HCT116 (cell line): ENCODE data around the gene TAF8. TPM values are rescaled to one million over a fixed set of nuclear protein-coding genes. Genes with fewer than 3 reads are reported as not detected.
"Not testable (repeated sequence)": the region's sequence is repeated elsewhere in the genome, so short reads cannot be mapped to it uniquely, and the experiment has no call there.

Experiments
- ATAC-seq: fragments of 200-7000 bp; cut with Tn5 transposase; 2 replicates; pipeline ENCODE4 v1.9.1; 2020; ENCODE audit warnings: mild to moderate bottlenecking, moderate library complexity
- BruUV-seq: library from RNA; stranded (reverse); fragments of 400-500 nt; replicated peaks from 2 replicates; lab custom pipeline; 2021; lab: Mats Ljungman, UMichigan
- CTCF ChIA-PET: fragments of 300-600 bp; sonication (Branson Sonifier 250); formaldehyde crosslinking; loops from one replicate; lab custom pipeline; 2021; ENCODE audit warnings: antibody characterized with exemption; lab: Charles Lee
- POLR2A ChIA-PET: fragments of 300-600, 350-600 bp; sonication (Branson Sonifier 250); formaldehyde crosslinking; loops from one replicate; lab custom pipeline; 2021; ENCODE audit warnings: antibody characterized with exemption; lab: Charles Lee
- RAD21 ChIA-PET, 2 experiments: fragments of 300-600 bp; sonication (Branson Sonifier 250); formaldehyde crosslinking; loops; one replicate each; lab custom pipeline; 2023; ENCODE audit warnings: low total read pairs in 2 of 2; ENCODE audit not compliant: uncharacterized antibody in 2 of 2, unreplicated experiment in 2 of 2, low non-redundant PET in 1 of 2; lab: Charles Lee
- DNase-seq: peaks from one replicate; pipeline ENCODE4 v3.0.0-alpha.2; 2010; ENCODE audit warnings: low read depth, low spot score
- H2AFZ ChIP-seq: fragments of 200-600 bp; shearing (Covaris generic), sonication (generic); 2 replicates; pipeline ENCODE4 v1.6.1; 2017; ENCODE audit warnings: low read depth, mixed run types, mixed read lengths, antibody characterized with exemption, low read length; ENCODE audit not compliant: poor library complexity, severe bottlenecking
- H3K27ac ChIP-seq: 2 replicates; pipeline ENCODE4 v1.5.1; 2012; ENCODE audit warnings: low read depth, low read length
- H3K27me3 ChIP-seq: fragments of 200-600 bp; sonication (generic); 2 replicates; pipeline ENCODE4 v1.6.1; 2016; ENCODE audit warnings: mixed run types, low read length, mixed read lengths; ENCODE audit not compliant: insufficient read depth
- H3K36me3 ChIP-seq, 2 experiments: fragments of 200-500 bp in 1 of 2; fragments of 200-600 bp in 1 of 2; sonication (Bioruptor generic) in 1 of 2; sonication (generic) in 1 of 2; 2 replicates each; pipeline versions ENCODE4 v1.5.1 to v1.6.1; 2014 to 2016; ENCODE audit warnings: low read length in 2 of 2, inconsistent platforms in 1 of 2, mixed read lengths in 1 of 2, mixed run types in 1 of 2; ENCODE audit not compliant: insufficient read depth in 2 of 2, control insufficient read depth in 1 of 2
- H3K4me1 ChIP-seq, 2 experiments: fragments of 200-600 bp in 1 of 2; sonication (generic) in 1 of 2; 2 replicates each; pipeline versions ENCODE4 v1.5.1 to v1.6.1; 2012 to 2017; ENCODE audit warnings: low read length in 2 of 2, inconsistent platforms in 1 of 2, mild to moderate bottlenecking in 1 of 2, mixed read lengths in 1 of 2, mixed run types in 1 of 2, moderate library complexity in 1 of 2; ENCODE audit not compliant: insufficient read depth in 2 of 2, control insufficient read depth in 1 of 2
- H3K4me2 ChIP-seq: fragments of 200-600 bp; sonication (generic); 2 replicates; pipeline ENCODE4 v1.6.1; 2017; ENCODE audit warnings: mixed run types, low read length, mixed read lengths
- H3K4me3 ChIP-seq, 2 experiments: fragments of 200-600 bp in 1 of 2; sonication (generic) in 1 of 2; replicated peaks in 1 of 2; 2 replicates each; pipeline ENCODE4 v1.5.1; 2011 to 2016; ENCODE audit warnings: low read length in 2 of 2, control low read depth in 1 of 2, low read depth in 1 of 2, mild to moderate bottlenecking in 1 of 2, mixed read lengths in 1 of 2, mixed run types in 1 of 2
- H3K79me2 ChIP-seq: fragments of 200-600 bp; sonication (generic); 2 replicates; pipeline ENCODE4 v1.6.1; 2017; ENCODE audit warnings: mild to moderate bottlenecking, mixed run types, low read length, moderate library complexity, mixed read lengths; ENCODE audit not compliant: insufficient read depth
- H3K9ac ChIP-seq: fragments of 200-600 bp; sonication (generic); 2 replicates; pipeline ENCODE4 v1.6.1; 2016; ENCODE audit warnings: low read length, mixed read lengths
- H3K9me2 ChIP-seq: fragments of 200-600 bp; sonication (generic), shearing (Covaris generic); 2 replicates; pipeline ENCODE4 v1.6.1; 2017; ENCODE audit warnings: mixed run types, mild to moderate bottlenecking, moderate library complexity; ENCODE audit not compliant: insufficient read depth
- H3K9me3 ChIP-seq, 2 experiments: fragments of 200-500 bp in 1 of 2; fragments of 200-600 bp in 1 of 2; sonication (Bioruptor generic) in 1 of 2; sonication (generic) in 1 of 2; 2 replicates each; pipeline ENCODE4 v1.6.1; 2014 to 2017; ENCODE audit warnings: low read length in 2 of 2, mixed read lengths in 2 of 2, inconsistent platforms in 1 of 2, low read depth in 1 of 2, mild to moderate bottlenecking in 1 of 2, mixed run types in 1 of 2, moderate library complexity in 1 of 2; ENCODE audit not compliant: control insufficient read depth in 1 of 2, insufficient read depth in 1 of 2
- H4K20me1 ChIP-seq: fragments of 200-600 bp; sonication (generic), shearing (Covaris generic); 2 replicates; pipeline ENCODE4 v1.6.1; 2017; ENCODE audit warnings: mixed run types, mild to moderate bottlenecking, moderate library complexity; ENCODE audit not compliant: insufficient read depth
- ATF3 ChIP-seq: IDR thresholded peaks from 2 replicates; pipeline ENCODE4 v1.6.1; 2012
- CBX3 ChIP-seq: IDR thresholded peaks from 2 replicates; pipeline ENCODE4 v1.6.1; 2012; ENCODE audit warnings: low read depth
- POLR2AphosphoS5 ChIP-seq: IDR thresholded peaks from 2 replicates; pipeline ENCODE4 v1.6.1; 2011; ENCODE audit warnings: mild to moderate bottlenecking, low read depth, low read length, moderate library complexity
- RAD21 ChIP-seq: IDR thresholded peaks from 2 replicates; pipeline ENCODE4 v1.6.1; 2012; ENCODE audit warnings: low read depth, mild to moderate bottlenecking
- REST ChIP-seq: IDR thresholded peaks from 2 replicates; pipeline ENCODE4 v1.6.1; 2012; ENCODE audit warnings: low read depth
- SIN3A ChIP-seq: IDR thresholded peaks from 2 replicates; pipeline ENCODE4 v1.6.1; 2012; ENCODE audit warnings: low read depth
- SP1 ChIP-seq: IDR thresholded peaks from 2 replicates; pipeline ENCODE4 v1.6.1; 2012; ENCODE audit warnings: low read depth
- SRF ChIP-seq: IDR thresholded peaks from 2 replicates; pipeline ENCODE4 v1.6.1; 2012; ENCODE audit warnings: low read depth
- ZFX ChIP-seq: fragments of 450-650 bp; IDR thresholded peaks from 2 replicates; pipeline ENCODE4 v1.6.1; 2017
- intact Hi-C: fragments of 100-400 bp; cut with micrococcal nuclease; formaldehyde crosslinking; loops from 2 replicates; pipeline ENCODE4 v1.10.0; 2022
- total RNA-seq: library from RNA; stranded (reverse); gene quantifications from one replicate; pipeline ENCODE4 v1.2.1, GENCODE V29; 2021; ENCODE audit not compliant: unreplicated experiment
- TF ChIP-seq, protein P1 (sequence below), 3 experiments: fragments of 200-600 bp in 1 of 3; sonication (generic) in 1 of 3; IDR thresholded peaks in 2 of 3; conservative IDR thresholded peaks in 1 of 3; 2 replicates each; pipeline ENCODE4 v1.5.1; 2012 to 2017; ENCODE audit warnings: low read depth in 2 of 3, low read length in 2 of 3, antibody characterized with exemption in 1 of 3, borderline replicate concordance in 1 of 3, control low read depth in 1 of 3, mild to moderate bottlenecking in 1 of 3, mixed read lengths in 1 of 3, mixed run types in 1 of 3, moderate library complexity in 1 of 3; ENCODE audit not compliant: insufficient read depth in 1 of 3

The TAF8 gene
- total RNA-seq, 1 experiment from 2014 or later: 29.5 TPM

GRCh38 chr6:42032366-42032765 is 18.0 kb upstream of the TAF8 start:
- H2AFZ ChIP-seq: no peak overlapping the region
- no peak overlapping the region for H3K9ac ChIP-seq
- intact Hi-C loops: no loop called here
- no peaks in the 10 kb centered on the region for H3K36me3 ChIP-seq
- peaks cover 9 to 21% of the 10 kb centered on the region in 2 experiments; a peak in 3 of 4 replicates for H3K4me1 ChIP-seq
- no peak overlapping the region for H3K4me3 ChIP-seq
- H3K9me2 ChIP-seq: no peaks in the 10 kb centered on the region
- no peak overlapping the region for H3K4me2 ChIP-seq
- ChIA-PET CTCF (interaction anchor here (1.2 kb wide), 1 partner anchor 15 kb away, joined by 4 read pairs; no protein-coding TSS in a partner anchor), POLR2A (no interaction called here), RAD21 (no interaction called here)
- no peaks in the 10 kb centered on the region for H3K79me2 ChIP-seq
- H3K27me3 ChIP-seq: no peaks in the 10 kb centered on the region
- DNase-seq (no peak), ATAC-seq (no peak)
- BruUV-seq: no TSS peak
- H3K27ac ChIP-seq: no peak overlapping the region
- TF ChIP-seq REST (no peak), RAD21 (no peak), ZFX (no peak), ATF3 (no peak), POLR2AphosphoS5 (no peak), SIN3A (no peak), SP1 (no peak), SRF (no peak), CBX3 (no peak)
- TF ChIP-seq, protein P1, sequence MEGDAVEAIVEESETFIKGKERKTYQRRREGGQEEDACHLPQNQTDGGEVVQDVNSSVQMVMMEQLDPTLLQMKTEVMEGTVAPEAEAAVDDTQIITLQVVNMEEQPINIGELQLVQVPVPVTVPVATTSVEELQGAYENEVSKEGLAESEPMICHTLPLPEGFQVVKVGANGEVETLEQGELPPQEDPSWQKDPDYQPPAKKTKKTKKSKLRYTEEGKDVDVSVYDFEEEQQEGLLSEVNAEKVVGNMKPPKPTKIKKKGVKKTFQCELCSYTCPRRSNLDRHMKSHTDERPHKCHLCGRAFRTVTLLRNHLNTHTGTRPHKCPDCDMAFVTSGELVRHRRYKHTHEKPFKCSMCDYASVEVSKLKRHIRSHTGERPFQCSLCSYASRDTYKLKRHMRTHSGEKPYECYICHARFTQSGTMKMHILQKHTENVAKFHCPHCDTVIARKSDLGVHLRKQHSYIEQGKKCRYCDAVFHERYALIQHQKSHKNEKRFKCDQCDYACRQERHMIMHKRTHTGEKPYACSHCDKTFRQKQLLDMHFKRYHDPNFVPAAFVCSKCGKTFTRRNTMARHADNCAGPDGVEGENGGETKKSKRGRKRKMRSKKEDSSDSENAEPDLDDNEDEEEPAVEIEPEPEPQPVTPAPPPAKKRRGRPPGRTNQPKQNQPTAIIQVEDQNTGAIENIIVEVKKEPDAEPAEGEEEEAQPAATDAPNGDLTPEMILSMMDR (IDR thresholded peaks at IDR 0.05 in 2 of 3, conservative IDR thresholded peaks at IDR 0.05 in 1 of 3; ENCODE audit: borderline replicate concordance in 1 of 3, insufficient read depth in 1 of 3, low read depth in 2 of 3, low read length in 2 of 3): no peak
- H4K20me1 ChIP-seq: no peaks in the 10 kb centered on the region
- no peaks in the 10 kb centered on the region for H3K9me3 ChIP-seq

- H3K36me3 ChIP-seq, BruUV-seq, RAD21 ChIA-PET, intact Hi-C loops, H3K9ac ChIP-seq, H3K27ac ChIP-seq, H3K79me2 ChIP-seq, H4K20me1 ChIP-seq, H3K4me1 ChIP-seq, POLR2A ChIA-PET, H3K9me3 ChIP-seq, H3K4me3 ChIP-seq, H3K9me2 ChIP-seq, H3K4me2 ChIP-seq, H2AFZ ChIP-seq, H3K27me3 ChIP-seq, DNase-seq, ATAC-seq, CTCF ChIA-PET: not testable (repeated sequence)
Observed at GRCh38 chr6:42037669-42038068, 12.7 kb upstream of the TAF8 start.
